ENCODE measurements around the gene FRMD6.

DNA sequence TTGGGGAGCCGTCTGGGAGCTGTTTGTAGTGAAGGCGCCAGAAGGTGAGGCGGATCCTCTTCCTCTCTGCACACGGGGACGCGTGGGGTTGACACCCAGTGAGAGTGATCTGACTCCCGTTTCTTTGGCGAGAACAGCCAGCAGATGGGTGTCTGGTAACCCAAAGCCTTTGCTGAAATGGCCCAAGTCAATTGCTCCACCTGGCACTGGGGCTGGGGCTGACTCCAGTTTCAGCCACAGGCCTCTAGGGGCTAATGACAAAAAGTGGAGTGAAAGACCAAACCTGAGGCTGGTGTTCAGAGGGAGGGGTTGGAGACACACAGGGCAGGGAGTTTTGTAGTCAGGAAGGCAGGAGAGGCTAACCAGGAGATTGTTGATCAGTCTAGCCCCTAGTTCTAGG, 87.0 kb downstream of the FRMD6 start:
- TF ChIP-seq, protein P1, sequence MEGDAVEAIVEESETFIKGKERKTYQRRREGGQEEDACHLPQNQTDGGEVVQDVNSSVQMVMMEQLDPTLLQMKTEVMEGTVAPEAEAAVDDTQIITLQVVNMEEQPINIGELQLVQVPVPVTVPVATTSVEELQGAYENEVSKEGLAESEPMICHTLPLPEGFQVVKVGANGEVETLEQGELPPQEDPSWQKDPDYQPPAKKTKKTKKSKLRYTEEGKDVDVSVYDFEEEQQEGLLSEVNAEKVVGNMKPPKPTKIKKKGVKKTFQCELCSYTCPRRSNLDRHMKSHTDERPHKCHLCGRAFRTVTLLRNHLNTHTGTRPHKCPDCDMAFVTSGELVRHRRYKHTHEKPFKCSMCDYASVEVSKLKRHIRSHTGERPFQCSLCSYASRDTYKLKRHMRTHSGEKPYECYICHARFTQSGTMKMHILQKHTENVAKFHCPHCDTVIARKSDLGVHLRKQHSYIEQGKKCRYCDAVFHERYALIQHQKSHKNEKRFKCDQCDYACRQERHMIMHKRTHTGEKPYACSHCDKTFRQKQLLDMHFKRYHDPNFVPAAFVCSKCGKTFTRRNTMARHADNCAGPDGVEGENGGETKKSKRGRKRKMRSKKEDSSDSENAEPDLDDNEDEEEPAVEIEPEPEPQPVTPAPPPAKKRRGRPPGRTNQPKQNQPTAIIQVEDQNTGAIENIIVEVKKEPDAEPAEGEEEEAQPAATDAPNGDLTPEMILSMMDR (conservative IDR thresholded peaks at IDR 0.05; ENCODE audit: low read length): peak; percentile 32
- no peak for TF ChIP-seq EZH2phosphoT487 (IDR thresholded peaks at IDR 0.05; ENCODE audit: borderline replicate concordance)

All from Loucy (cell line).